ENCODE results near the gene WDFY4.

GRCh38 chr10:48740015-48740707 lies 55.5 kb downstream of the WDFY4 start:
- TF ChIP-seq EZH2 (IDR thresholded peaks at IDR 0.05) (no peak), CTCF (IDR thresholded peaks at IDR 0.05) (no peak), EZH2phosphoT487 (IDR thresholded peaks at IDR 0.05) (no peak)
